HG03565 (cell line): ENCODE results near the gene UEVLD.
"Not testable (repeated sequence)": the region's sequence is repeated elsewhere in the genome, so short reads cannot be mapped to it uniquely, and the experiment has no call there.

ENCODE experiments used
- ATAC-seq: cut with Tn5 transposase; IDR thresholded peaks from one replicate; pipeline ENCODE4 v1.9.1; 2021; ENCODE audit warnings: mild to moderate bottlenecking, moderate library complexity; ENCODE audit not compliant: unreplicated experiment

UEVLD gene

DNA sequence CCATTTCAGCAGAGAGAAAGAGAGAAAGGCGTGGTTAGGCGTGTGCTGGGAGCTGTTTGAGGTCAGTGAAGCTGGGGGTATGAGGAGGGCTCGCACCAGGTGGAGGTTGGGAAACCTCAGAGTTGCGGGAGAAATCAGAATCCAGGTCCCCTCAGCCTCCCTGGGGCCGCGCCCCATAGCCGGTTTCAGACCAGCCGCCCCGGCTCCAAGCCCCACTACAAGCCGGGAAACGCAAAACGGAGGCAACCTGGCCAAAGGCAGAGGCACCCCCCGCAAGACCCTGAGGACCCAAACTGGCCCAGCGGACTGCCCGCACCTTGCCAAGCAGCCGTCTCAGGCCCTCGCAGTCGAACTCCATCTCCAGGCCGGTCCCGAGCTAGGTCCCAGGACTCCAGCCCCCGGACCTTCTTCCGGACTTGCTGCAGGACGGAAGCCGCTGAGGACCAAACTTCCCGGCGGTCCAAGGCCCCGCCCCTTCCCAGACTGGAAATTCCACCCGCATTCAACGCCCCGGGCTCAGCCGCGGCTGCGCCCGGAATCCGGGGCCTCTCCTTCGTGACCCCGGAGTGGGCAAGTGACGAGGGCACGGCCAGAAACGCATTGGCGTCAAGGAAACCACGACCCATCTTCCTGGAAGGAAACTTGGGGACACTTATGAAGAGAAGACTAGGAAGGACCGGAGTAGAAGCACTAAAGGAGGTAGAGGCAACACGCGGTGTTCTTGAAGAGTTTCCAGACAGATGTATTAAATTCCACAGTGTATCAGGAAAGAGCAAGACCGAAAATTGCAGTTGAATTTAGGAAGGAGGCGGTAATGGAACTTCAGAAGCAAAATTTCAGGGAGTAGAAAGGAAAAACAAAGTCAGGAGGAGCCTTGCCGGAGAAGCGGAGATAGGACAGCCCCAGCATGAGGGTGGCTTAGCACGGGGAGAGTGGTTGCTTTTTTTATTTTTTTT lies at the start of gene UEVLD:
Gene UEVLD (minus strand): TSS at position 438 of the 956 bp plus-strand sequence. CDS start 80 bp downstream, at position 358.
- peak; percentile 48 for ATAC-seq

DNA sequence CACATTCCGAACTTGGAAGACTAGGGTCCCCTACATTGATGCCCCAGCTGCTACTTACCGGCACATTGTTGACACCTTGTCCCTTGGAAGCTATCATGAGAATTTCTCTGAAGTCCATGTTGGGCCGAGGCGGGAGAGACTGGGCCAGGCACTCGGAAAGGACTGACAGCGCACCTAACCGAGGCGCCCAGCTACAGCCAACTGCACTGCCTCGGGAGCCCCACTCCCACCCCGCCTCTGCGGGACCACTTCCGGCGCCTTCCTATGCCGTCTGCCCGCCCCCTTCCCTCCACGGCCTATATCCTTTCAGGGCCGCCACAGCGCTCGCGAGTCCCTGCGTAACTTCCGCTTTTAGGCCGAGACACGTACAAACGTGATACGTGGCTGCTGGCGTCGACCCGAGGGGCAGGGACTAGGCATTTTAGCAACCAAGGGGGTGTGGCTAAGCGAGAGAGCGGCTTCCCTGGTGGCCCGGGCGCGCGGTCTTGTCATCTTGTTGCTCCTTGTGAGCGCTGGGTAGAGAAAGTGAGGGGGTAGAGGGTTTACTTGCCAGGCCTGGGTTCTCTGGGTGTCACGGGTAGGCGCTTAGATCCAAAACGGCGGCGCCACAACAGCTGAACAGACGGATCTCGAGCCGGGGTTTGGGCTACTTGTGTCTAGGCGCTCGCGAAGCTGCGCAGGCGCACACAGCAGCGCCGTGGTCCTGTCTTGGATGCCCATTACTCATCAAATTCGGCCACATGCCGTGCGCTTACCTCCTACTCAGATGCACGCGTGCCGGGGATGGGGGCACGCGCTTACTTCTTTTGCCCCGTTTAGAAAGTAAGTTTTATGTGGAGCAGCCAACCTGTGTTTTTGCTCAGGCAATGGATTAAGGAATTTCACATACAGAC lies 45.9 kb upstream of the UEVLD start, which contains the start of gene SPTY2D1:
Gene SPTY2D1 (minus strand): TSS at position 203 of the 893 bp plus-strand sequence. CDS start 85 bp downstream, at position 118.
- peak; percentile 93 for ATAC-seq

DNA sequence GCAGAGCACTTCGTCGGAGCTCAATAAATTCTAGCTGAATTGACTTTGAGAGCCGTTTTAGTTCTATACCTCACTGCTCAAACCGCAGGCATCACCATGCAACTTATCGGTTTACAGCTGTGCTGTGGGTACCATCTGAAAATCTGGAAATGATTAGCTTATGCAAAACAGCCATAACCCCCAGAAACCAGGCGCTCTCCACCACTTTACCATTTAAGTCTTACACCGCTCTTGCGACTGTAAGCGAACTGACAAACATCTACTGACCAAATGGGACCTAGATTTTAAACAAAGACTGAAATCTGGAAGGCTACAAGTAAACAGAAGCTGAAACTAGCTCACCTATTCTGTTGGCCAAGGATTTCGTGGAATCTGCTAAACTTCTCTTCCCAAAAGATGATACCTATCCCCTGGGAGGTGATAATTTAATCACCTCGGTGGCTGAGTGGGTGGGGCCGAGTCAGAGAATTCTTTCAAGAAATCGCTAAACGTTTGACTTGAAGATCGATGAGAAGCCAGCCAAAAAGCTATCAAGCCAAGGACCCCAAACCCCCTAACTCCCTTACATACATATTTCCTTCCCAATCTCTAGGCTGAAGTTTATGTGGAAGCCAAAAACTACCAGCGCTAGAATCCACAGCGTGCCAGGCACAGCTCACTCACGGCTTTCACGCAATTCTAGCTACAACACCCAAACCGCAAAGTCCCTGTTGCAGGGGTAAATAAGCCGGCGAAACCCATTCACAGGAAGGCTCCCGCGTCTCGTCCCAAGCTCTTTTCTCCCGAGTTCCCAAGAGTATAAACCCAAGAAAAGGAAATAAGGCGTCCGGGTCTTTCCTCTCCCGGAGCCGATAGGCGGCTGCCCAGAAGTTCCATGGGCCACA lies 45.0 kb upstream of the UEVLD start:
- peak; percentile 48 for ATAC-seq

DNA sequence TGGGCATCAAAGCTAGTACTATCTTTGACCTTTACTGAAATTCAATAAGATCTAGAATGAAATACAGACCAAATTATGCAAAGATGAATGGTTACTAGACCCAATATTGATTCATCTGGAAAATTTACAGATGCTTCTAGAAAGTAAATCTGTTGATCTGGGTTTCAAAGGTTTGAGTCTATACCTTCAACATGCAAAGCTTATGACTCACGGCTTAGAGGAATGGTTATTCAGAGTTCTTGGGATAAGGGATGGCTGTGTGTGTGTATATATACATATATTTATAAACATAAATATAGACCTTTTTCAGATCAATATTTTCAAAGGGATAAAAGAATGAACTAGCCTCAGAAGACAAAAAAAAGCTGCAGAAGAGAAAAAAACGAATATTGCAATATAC lies 44.3 kb upstream of the UEVLD start:
- no peak for ATAC-seq

DNA sequence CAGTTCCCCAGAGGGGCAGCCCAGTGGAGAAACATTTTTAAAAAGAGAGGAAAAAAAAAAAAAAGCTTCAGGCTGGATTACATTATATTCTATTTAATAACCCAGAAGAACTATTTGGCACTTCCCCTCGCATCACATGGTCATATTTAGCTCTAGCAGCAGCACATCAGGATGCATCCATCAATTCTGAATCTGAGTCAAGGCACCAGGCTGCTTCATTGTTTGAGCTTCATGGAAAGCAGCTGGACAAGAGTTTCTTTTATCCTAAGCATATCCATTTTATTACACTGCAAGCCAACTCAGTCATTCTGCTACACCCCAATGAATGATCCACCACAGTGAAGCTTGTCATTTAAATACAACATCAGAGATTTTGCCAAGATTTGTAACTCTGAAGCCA lies 35.6 kb upstream of the UEVLD start:
- no peak for ATAC-seq

DNA sequence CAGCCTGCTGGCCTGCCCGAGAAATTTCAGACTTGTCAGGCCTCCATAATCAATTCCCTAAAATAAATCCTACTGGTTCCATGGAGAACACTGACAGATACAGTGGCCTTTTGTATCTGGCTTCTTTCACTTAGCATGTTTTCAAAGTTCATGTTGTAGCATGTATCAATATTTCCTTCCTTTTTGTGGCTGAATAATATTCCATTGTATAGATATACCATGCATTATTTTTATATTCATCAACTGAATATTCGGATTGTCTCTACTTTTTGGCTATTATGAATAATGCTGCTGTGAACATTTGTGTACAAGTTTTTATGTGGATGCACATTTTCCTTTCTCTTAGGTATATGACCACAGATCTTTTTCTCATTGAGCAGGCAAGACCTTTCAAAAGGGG lies 35.2 kb upstream of the UEVLD start:
- no peak for ATAC-seq

DNA sequence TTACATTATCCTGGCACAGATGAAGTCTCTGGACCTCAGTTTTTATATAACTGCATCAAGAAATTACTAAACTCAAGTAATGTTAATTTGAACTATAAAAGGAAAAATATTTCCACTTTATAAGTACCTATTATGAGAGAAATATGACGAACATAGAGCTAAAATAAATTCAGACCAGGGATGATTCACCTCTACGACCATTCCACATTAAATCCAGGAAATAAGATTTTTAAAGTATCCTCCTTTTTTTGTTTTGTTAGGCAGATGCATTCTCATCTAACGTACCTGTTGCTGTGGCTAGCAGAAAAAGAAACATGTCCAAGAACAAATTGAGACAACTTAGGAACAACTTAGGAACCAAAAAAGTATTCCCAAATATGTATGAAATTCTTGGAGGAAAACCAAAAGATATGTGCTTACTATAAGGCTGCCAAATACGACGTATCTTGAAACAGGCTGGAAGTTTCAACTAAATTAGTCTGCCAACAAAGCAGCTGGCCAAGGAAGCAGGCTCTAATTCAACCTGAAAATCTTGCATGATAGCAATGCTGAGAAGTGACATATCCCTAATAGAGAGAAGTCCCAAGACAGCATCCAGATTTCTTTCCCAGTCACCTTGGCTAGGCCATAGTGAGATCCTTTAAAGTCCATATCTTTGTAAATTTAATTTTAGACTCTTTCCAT lies 29.9 kb upstream of the UEVLD start:
- no peak for ATAC-seq

DNA sequence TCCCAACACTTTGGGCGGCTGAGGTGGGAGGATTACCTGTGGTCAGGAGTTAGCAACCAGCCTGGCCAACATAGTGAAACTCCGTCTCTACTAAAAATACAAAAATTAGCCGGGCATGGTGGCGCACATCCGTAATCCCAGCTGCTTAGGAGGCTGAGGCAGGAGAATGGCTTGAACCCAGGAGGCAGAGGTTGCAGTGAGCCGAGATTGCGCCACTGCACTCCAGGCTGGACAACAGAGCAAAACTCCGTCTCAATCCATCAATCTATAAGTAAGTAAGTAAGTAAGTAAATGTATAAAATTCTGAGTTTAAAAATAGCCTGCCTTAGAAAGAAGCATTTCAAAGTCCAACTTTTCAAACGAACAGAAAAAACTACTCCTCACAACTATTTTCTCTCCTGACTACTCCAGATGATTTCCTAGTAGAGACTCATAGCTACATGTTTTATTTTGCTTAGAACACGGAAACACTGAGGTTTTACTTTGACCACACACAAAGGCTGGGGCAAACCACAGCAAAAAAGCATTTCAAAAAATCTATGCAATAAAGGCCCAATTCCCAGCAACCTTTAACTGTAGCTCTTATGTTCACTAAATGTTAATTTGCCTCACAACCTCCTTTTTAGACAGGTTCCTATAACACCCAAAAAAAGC lies 29.3 kb upstream of the UEVLD start:
- ATAC-seq, result peak; percentile 36

DNA sequence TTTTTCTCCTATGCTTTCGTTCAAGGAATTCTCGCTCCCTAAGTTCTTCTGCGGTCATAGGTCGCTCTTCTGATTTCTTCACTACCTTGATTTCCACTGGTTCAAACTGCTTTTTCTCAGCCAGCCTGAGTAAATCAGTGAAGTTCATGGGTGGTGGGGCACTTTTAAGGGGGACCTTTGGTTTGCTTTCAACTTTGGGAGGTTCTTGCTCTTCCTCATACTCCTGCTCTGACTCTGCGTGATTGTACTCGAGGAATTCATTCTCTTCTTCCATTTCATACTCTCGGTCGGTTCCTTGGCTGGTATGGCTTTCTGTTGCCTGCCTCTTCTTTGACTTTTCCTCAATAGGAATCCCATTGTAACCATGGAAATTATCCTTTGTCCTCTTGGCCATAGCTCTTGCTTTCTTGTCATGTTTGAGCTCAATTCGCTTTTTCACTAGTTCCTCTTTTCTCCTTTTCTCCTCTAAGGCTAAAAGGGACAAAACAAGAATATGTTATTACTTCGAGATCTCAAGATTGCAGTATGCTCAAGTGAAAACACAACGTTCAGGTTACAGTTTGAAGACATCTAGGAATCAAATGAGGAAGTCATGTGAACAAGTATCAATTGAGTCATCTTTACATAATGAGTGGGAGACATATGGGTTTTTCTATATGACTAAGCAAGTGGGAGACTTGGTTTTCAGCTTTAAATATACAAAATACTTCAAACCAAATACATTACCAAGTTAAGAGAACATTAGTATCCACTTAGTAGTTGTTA lies 27.3 kb upstream of the UEVLD start:
- ATAC-seq, result peak; percentile 93

DNA sequence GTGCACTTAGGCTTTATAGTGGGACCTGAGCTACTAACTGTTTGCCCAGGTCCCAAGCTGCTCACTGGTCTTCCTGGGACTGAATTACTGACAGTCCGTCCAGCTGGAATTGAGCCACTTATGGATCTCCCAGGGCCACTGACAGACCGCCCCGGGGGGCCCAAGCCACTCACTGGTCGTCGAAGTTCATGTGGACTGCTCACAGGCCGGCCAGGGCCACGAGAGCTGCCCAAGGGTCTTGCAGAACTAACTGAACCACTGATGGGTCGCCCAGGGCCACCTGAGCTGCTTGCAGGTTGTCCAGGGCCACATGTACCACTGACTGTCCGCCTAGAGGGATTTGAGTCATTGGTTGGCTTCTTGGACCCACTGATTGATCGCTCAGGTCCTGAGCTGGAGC lies 26.1 kb upstream of the UEVLD start:
- no peak for ATAC-seq

DNA sequence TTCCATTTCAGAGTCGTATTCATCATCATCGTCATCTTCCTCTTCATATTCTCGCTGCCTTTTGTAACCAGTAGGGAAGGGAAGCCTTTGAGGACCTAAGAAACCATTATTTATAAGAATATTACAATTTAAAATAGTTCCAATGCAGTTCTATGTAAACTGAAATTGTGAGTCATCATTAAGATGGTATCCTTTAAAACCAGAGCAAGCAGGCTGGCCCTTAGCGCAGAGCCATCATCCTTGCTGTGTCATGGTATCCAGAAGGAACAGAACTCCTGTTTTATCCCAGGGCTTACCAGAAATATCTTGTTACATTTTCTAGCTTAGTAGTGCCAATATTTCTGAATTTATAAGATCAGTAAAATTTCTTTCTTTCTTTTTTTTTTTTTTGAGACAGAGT lies 23.9 kb upstream of the UEVLD start:
- no peak for ATAC-seq

DNA sequence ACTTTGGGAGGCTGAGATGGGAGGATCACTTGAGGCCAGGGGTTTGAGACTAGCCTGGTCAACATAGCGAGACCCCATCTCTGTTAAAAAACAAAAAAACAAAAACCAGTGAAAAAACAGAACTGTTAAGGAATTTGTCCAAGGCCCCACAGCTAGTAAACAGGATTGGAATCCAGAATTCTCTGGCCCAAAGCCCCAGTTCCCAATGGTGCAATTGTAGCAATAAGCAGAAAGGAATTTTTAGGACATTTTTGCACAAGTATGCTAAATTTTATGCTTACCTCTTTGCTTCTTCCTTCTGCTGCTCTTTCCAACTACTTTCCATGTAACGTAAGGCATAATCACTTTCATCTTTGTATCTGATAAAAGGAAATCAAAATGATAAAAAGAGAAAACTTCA lies 22.7 kb upstream of the UEVLD start:
- ATAC-seq, result no peak

DNA sequence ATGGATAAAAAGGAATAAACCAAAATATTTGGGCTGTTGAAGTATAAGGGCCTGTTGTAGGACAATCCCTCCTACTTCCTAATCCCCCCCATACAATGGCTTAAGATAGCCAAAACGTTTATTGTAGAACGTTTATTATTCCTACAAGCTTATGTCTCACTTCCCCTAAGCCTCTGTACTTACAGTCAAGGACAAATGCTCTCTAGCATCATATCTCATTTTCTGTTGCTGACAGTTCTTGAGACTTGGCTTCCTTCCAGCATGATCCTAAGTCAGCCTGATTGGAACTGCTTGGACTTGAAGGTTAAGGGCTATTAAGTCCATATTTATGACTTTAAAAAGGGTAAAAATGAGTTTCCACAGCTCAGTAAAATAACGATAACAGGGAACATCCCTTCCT lies 19.8 kb upstream of the UEVLD start:
- no peak for ATAC-seq

DNA sequence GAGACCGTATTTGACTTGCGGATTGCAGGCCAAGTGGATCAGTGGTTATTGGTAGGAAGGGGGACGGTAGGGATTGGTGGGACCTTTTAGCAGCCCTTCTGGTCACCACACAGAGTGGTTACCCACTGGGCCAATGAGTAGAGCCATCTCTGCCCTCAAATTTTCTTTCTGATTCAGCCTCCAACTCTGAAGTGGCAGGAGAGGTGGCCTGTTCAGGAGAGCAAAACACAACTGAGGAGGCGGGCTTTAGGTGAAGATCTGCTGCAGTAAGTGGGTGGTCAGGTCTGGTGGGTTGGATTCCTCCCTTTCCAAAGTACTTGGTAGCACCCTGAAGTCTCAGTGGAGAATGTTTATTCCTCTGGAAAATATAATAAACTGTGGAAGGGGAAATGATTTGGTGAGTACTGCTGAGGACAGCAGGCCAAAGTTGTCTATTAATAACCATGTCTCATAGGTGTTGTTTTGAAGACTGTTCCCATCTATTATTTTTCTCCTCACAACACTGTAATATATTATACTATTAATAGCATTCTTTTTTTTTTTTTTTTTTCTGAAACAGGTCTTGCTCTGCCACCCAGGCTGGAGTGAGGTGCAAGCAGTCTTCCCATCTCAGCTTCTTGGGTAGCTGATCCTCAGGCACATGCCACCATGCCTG lies 12.5 kb upstream of the UEVLD start:
- no peak for ATAC-seq

DNA sequence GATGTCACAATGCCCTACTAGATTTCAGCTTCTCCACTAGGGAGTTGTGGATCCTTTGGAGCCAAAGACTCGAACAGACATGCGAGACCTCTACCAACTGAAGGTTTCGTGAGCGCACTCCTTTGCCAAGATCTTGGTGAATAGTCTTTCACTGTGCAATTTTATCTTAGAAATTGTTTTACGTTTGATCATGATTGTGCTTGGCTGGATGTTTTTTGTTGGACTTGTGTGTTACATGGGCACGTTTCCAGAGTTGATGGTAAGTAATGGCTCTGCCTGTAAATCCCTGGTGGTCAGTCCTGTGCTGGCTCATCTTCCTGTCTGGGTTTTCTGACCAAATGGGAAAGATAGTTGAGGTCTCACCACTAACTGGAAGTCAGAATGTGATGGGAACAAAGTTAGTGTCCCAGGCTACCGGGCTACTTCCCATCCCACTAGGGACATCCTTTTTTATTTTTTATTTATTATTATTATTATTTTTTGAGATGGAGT lies 11.3 kb upstream of the UEVLD start, which contains the start of gene MISFA:
Gene MISFA (plus strand): TSS at position 51 of the 492 bp plus-strand sequence. CDS start 140 bp downstream, at position 191.
- no peak for ATAC-seq

DNA sequence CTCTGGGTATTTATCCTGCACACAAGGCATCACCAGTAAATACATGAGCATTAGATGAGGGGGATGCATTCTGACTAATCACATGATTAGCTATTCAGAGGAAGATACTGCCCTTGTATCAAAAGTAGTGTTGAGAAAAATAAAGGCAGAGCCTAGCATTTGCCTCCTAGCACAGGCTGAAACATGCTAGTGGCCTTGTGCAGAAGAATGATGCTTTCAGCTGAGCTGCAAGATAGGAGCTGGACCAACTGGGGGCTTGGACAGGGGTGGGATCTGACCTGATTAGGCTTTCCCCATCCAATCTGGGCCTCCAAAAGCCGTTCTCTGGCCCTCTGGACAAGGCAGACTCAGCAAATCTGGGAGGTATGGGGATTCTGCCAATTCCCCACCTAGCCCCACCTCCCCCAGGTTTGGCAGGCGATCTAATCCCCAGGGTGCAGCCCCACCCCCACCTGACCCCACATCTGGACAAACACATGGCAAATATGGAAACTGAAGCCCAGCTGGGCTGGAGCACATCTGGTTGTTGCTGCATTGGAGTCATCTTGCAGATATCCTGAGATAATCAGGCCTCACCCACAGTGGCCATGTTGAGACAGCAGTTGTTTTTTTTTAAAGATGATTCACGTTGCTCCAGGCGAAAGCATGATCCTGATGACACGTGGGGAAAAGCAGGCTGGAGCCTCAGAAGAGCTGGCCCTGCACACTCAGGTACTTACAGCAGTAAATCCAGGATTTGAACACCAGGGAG lies 6.6 kb upstream of the UEVLD start:
- ATAC-seq, result no peak

DNA sequence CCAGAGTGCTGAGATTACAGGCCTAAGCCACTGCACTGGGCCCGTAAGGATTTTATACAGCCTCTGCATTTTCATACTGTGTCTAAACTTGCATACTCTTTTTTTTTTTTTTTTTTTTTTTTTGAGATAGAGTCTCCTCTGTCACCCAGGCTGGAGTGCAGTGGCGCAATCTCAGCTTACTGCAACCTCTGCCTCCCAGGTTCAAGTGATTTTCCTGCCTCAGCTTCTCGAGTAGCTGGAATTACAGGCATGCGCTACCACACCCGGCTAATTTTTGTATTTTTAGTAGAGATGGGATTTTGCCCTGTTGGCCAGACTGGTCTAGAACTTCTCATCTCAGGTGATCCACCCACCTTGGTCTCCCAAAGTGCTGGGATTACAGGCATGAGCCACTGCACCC lies 5.6 kb upstream of the UEVLD start:
- not testable (repeated sequence) for ATAC-seq
